ENCODE results near the gene ATAT1.

GRCh38 chr6:30603961-30604360 lies 22.7 kb upstream of the ATAT1 start:
- TF ChIP-seq CTCF (conservative IDR thresholded peaks at IDR 0.05; ENCODE audit: low read depth, low read length) (no peak), EZH2 (IDR thresholded peaks at IDR 0.05; ENCODE audit: low read length, unreplicated experiment) (no peak)
